HepG2 (cell line): ENCODE measurements around the gene BMPR2. TPM values are rescaled to one million over a fixed set of nuclear protein-coding genes. Genes with fewer than 3 reads are reported as not detected.
"Not testable (repeated sequence)": the region's sequence is repeated elsewhere in the genome, so short reads cannot be mapped to it uniquely, and the experiment has no call there.

Source experiments
- ATAC-seq: fragments of 200-7000 bp; cut with Tn5 transposase; 3 replicates; pipeline ENCODE4 v1.9.1; 2020; ENCODE audit warnings: mild to moderate bottlenecking, moderate library complexity
- BruUV-seq: library from RNA; stranded (reverse); fragments of 400-500 nt; replicated peaks from 2 replicates; lab custom pipeline; 2021; lab: Mats Ljungman, UMichigan
- CTCF ChIA-PET: fragments of 300-600 bp; formaldehyde crosslinking; extraction: SDS; loops from one replicate; lab custom pipeline; 2021; ENCODE audit warnings: low total read pairs, inconsistent platforms, low intra/inter-chr PET ratio; lab: Yijun Ruan, JAX
- POLR2A ChIA-PET: fragments of 350-600 bp; sonication (Branson Sonifier 250); formaldehyde crosslinking; loops from one replicate; lab custom pipeline; 2020; ENCODE audit warnings: antibody characterized with exemption, inconsistent platforms; lab: Yijun Ruan, JAX
- DNase-seq: peaks from one replicate; pipeline ENCODE4 v3.0.0-alpha.2; 2015; ENCODE audit warnings: low spot score
- FAIRE-seq: peaks from 3 replicates; lab custom pipeline; 2011; peaks lifted over from hg19 to GRCh38; lab: Jason Lieb, UNC
- H2AFZ ChIP-seq: one replicate; pipeline ENCODE4 v1.6.1; 2011; ENCODE audit warnings: low read length, inconsistent platforms
- H3K27ac ChIP-seq: fragments of 300-600 bp; 3 replicates; pipeline ENCODE4 v1.8.0; 2011; ENCODE audit warnings: mixed run types, mild to moderate bottlenecking, mixed read lengths, low read length, inconsistent platforms; ENCODE audit not compliant: insufficient read depth; ENCODE audit errors: extremely low read length
- H3K27me3 ChIP-seq, 2 experiments: fragments of 200-600 bp in 1 of 2; 2 replicates in 1 of 2; 3 replicates in 1 of 2; pipeline versions ENCODE4 v1.6.0 to v1.8.0; 2011; ENCODE audit warnings: low read length in 2 of 2, mild to moderate bottlenecking in 2 of 2, moderate library complexity in 2 of 2, inconsistent platforms in 1 of 2; ENCODE audit not compliant: insufficient read depth in 2 of 2, control insufficient read depth in 1 of 2
- H3K36me3 ChIP-seq, 2 experiments: fragments of 200-600 bp in 1 of 2; replicated peaks in 1 of 2; 2 replicates in 1 of 2; 3 replicates in 1 of 2; pipeline versions ENCODE4 v1.5.1 to v1.8.0; 2011; ENCODE audit warnings: low read length in 2 of 2, inconsistent platforms in 1 of 2; ENCODE audit not compliant: insufficient read depth in 2 of 2, control insufficient read depth in 1 of 2
- H3K4me1 ChIP-seq: 2 replicates; pipeline ENCODE4 v1.5.1; 2012; ENCODE audit warnings: low read length, inconsistent platforms; ENCODE audit not compliant: insufficient read depth
- H3K4me2 ChIP-seq: 2 replicates; pipeline ENCODE4 v1.6.0; 2011; ENCODE audit warnings: low read depth, low read length, inconsistent platforms
- H3K4me3 ChIP-seq, 3 experiments: fragments of 200-600 bp in 1 of 3; sonication (generic), shearing (Covaris generic) in 1 of 3; replicated peaks in 1 of 3; 2 replicates each; pipeline ENCODE4 v1.5.1; 2011 to 2016; ENCODE audit warnings: low read length in 3 of 3, inconsistent platforms in 2 of 3, low read depth in 2 of 3, mild to moderate bottlenecking in 2 of 3, control low read depth in 1 of 3, mixed read lengths in 1 of 3; ENCODE audit not compliant: insufficient read depth in 1 of 3
- H3K79me2 ChIP-seq: one replicate; pipeline ENCODE4 v1.6.1; 2011; ENCODE audit warnings: low read length, inconsistent platforms; ENCODE audit not compliant: insufficient read depth
- H3K9ac ChIP-seq: 2 replicates; pipeline ENCODE4 v1.6.0; 2011; ENCODE audit warnings: mild to moderate bottlenecking, low read depth, low read length, inconsistent platforms; ENCODE audit not compliant: insufficient read depth
- H3K9me3 ChIP-seq: 2 replicates; pipeline ENCODE4 v1.5.1; 2012; ENCODE audit warnings: mild to moderate bottlenecking, low read length
- H4K20me1 ChIP-seq: 2 replicates; pipeline ENCODE4 v1.6.0; 2011; ENCODE audit warnings: inconsistent platforms, mild to moderate bottlenecking, low read length, moderate library complexity; ENCODE audit not compliant: insufficient read depth
- SP4 ChIP-seq: sonication (generic); formaldehyde crosslinking; IDR thresholded peaks from 2 replicates; pipeline ENCODE4 v1.8.1; 2023; ENCODE audit warnings: mild to moderate bottlenecking, missing genetic modification reagents
- ZNF121 ChIP-seq: sonication (generic); formaldehyde crosslinking; IDR thresholded peaks from 2 replicates; pipeline ENCODE4 v1.5.0; 2020; ENCODE audit warnings: mild to moderate bottlenecking, missing genetic modification reagents
- whole genome bisulfite sequencing: methylation state at CpG from one replicate; pipeline ENCODE4 v1.1.6; 2017; ENCODE audit warnings: low lambda C conversion rate; 5-methylcytosine and 5-hydroxymethylcytosine counted together
- in situ Hi-C: cut with HindIII; loops from 2 replicates; pipeline ENCODE4 v1.10.0; 2017; ENCODE audit warnings: low pct_unique_long_range_greater_than_20kb; ENCODE audit not compliant: extremely low pct_ligation_motif_present
- intact Hi-C: fragments of 100-400 bp; cut with micrococcal nuclease; formaldehyde crosslinking; loops from one replicate; pipeline ENCODE4 v1.10.0; 2022; ENCODE audit not compliant: unreplicated experiment
- polyA plus RNA-seq, 8 experiments: library from polyadenylated mRNA; depleted of rRNA in 3 of 8; stranded (reverse) in 7 of 8; unstranded in 1 of 8; fragments of >200 nt; fragmentation: Illumina TruSeq in 4 of 8; extraction: Trizol in 4 of 8; gene quantifications; 2 replicates each; pipeline versions ENCODE4 v1.2.1 to v1.2.3, GENCODE V29; 2011 to 2016; ENCODE audit warnings: low read depth in 4 of 8, missing spikeins in 1 of 8, mixed read lengths in 1 of 8; ENCODE audit not compliant: insufficient read depth in 1 of 8
- total RNA-seq, 5 experiments: library from RNA; depleted of rRNA; stranded (reverse); fragments of >200 nt; fragmentation: Illumina TruSeq; extraction: Trizol; gene quantifications; 2 replicates each; pipeline ENCODE4 v1.2.3, GENCODE V29; 2016; ENCODE audit warnings: low read depth in 1 of 5

The BMPR2 gene
- total and polyA plus RNA-seq, 2 of the 13 experiments (the other 11 are each of a cell fraction or from before 2014, with no cell fraction given): 5.5 to 10.3 TPM

- TF ChIP-seq ZNF121 (CRISPR knock-in tag) (peak; percentile 72), SP4 (CRISPR knock-in tag) (no peak)
- no peak for DNase-seq
- intact Hi-C loops (no loop called here), in situ Hi-C loops (no loop called here)
- H3K36me3 ChIP-seq: peaks cover 2 to 7% of the 10 kb centered on the region in 2 experiments; a peak in 3 of 5 replicates
- ChIA-PET CTCF (no interaction called here), POLR2A (no interaction called here)
- H2AFZ ChIP-seq: no peak overlapping the region
- no peak overlapping the region for H3K27ac ChIP-seq
- no peak overlapping the region for H3K4me2 ChIP-seq
- H3K9me3 ChIP-seq: no peaks in the 10 kb centered on the region
- H3K4me3 ChIP-seq: no peak overlapping the region
- no peaks in the 10 kb centered on the region for H3K27me3 ChIP-seq
- H4K20me1 ChIP-seq: no peaks in the 10 kb centered on the region
- no peak for FAIRE-seq
- no peak for ATAC-seq
- H3K4me1 ChIP-seq: no peaks in the 10 kb centered on the region
- whole genome bisulfite sequencing: 96% methylated on average over 2 of the region's 2 CpGs
- no TSS peak for BruUV-seq
- no peaks in the 10 kb centered on the region for H3K79me2 ChIP-seq
- no peak overlapping the region for H3K9ac ChIP-seq
Observed at GRCh38 chr2:202548240-202548639, 172.1 kb downstream of the BMPR2 start.

GRCh38 chr2:202551000-202551399 is 174.9 kb downstream of the BMPR2 start:
- H3K4me3 ChIP-seq, H4K20me1 ChIP-seq, H2AFZ ChIP-seq, CTCF ChIA-PET, intact Hi-C loops, BruUV-seq, H3K9me3 ChIP-seq, ATAC-seq, FAIRE-seq, H3K27ac ChIP-seq, H3K4me1 ChIP-seq, POLR2A ChIA-PET, H3K9ac ChIP-seq, DNase-seq, H3K79me2 ChIP-seq, H3K4me2 ChIP-seq, H3K27me3 ChIP-seq, in situ Hi-C loops: not testable (repeated sequence)
- WGBS: 96% methylated on average over 10 of the region's 10 CpGs
- H3K36me3 ChIP-seq: peaks cover 8 to 22% of the 10 kb centered on the region in 2 experiments
